ACC112 (cell line): ENCODE data around the gene CRISPLD2.

ENCODE experiments used
- H2AFZ ChIP-seq: fragments of 200-600 bp; sonication (generic); one replicate; pipeline ENCODE4 v1.6.0; 2017; ENCODE audit warnings: antibody characterized with exemption, low read length; ENCODE audit not compliant: unreplicated experiment
- H3K27ac ChIP-seq: fragments of 200-600 bp; sonication (generic); 2 replicates; pipeline ENCODE4 v1.5.1; 2014; ENCODE audit warnings: low read depth, mild to moderate bottlenecking, antibody characterized with exemption, low read length, moderate library complexity
- H3K27me3 ChIP-seq: fragments of 200-600 bp; sonication (generic); 2 replicates; pipeline ENCODE4 v1.6.1; 2014; ENCODE audit warnings: mild to moderate bottlenecking, antibody characterized with exemption, low read length, moderate library complexity, mixed read lengths; ENCODE audit not compliant: insufficient read depth
- H3K36me3 ChIP-seq: fragments of 200-600 bp; sonication (generic); 2 replicates; pipeline ENCODE4 v1.6.1; 2016; ENCODE audit warnings: mild to moderate bottlenecking, antibody characterized with exemption, low read length, moderate library complexity, mixed read lengths; ENCODE audit not compliant: insufficient read depth
- H3K4me1 ChIP-seq: fragments of 200-600 bp; sonication (generic); one replicate; pipeline ENCODE4 v1.6.1; 2016; ENCODE audit warnings: low read length, mixed read lengths; ENCODE audit not compliant: insufficient read depth, unreplicated experiment, control insufficient read depth
- H3K4me3 ChIP-seq: fragments of 200-600 bp; sonication (generic); 2 replicates; pipeline ENCODE4 v1.5.1; 2014; ENCODE audit warnings: mild to moderate bottlenecking, low read depth, low read length
- H3K79me2 ChIP-seq: fragments of 200-600 bp; sonication (generic); one replicate; pipeline ENCODE4 v1.6.0; 2016; ENCODE audit warnings: low read length; ENCODE audit not compliant: control insufficient read depth, unreplicated experiment, insufficient read depth

CRISPLD2 gene

DNA sequence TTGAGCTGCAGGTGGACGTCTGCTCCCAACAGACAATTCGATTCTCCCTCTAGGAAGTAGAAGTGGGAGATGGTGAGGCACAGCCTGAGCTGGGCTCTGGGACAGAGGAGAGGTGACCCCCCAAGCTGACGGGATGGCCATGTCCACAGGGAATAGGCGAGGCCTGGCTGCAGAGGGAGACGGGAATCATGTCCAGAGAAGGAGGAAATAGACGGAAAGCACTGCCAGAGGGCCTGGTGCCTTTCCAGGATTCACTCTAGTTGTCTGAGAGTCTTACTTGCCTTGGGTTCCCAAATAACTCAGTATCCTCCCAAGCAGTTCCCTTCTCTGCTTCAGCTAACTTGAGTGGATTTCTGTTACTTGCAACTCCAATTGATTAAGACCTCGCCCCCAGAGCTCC lies 4.3 kb upstream of the CRISPLD2 start:
- peaks cover 6% of the 10 kb centered on the region for H3K79me2 ChIP-seq
- no peaks in the 10 kb centered on the region for H3K27me3 ChIP-seq
- H3K36me3 ChIP-seq: no peaks in the 10 kb centered on the region
- H3K27ac ChIP-seq: no peak overlapping the region
- H3K4me3 ChIP-seq: no peak overlapping the region
- H3K4me1 ChIP-seq: peaks cover 11% of the 10 kb centered on the region
- H2AFZ ChIP-seq: no peak overlapping the region

DNA sequence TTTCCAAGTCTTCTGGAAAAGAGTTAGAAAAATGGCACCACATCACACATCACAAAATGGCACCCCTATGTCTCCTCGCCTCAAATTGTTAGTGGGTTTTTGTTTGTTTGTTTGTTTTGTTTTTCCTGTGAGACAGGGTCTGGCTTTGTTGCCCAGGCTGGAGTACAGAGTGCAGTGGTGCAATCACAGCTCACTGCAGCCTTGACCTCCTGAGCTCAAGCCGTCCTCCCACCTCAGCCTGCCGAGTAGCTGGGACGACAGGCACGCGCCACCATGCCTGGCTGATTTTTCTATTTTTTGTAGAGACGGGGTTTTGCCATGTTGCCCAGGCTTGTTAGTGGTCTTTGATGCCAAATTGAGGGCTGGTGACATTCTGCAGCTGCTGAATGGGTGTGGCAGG lies 3.8 kb upstream of the CRISPLD2 start:
- H3K27me3 ChIP-seq: no peaks in the 10 kb centered on the region
- H3K27ac ChIP-seq: no peak overlapping the region
- H3K36me3 ChIP-seq: no peaks in the 10 kb centered on the region
- H3K79me2 ChIP-seq: peaks cover 11% of the 10 kb centered on the region
- no peak overlapping the region for H3K4me3 ChIP-seq
- H2AFZ ChIP-seq: no peak overlapping the region
- H3K4me1 ChIP-seq: peaks cover 7% of the 10 kb centered on the region

DNA sequence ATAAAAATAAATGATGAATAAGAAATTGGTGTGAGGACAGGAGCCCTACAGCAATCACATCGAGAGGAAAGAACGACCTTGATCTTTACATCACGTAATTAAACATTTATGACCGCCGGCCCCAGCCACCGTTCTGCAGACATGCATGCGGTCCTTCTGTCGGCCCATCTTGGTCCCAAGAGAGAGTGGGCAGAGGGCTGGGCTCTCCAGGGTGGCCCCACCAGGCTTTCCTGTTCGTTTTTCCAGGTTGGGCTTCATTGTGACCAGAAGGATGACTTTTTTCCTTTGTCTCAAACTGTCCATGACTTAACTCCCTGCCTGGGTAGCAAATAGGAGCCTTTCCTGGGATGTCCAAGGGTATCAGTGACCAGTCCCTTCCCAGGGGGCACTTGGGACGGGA lies 3.3 kb upstream of the CRISPLD2 start:
- Histone ChIP-seq H3K79me2 (peaks cover 16% of the 10 kb centered on the region), H3K4me3 (no peak overlapping the region), H3K4me1 (peaks cover 7% of the 10 kb centered on the region), H3K27me3 (no peaks in the 10 kb centered on the region), H3K27ac (no peak overlapping the region), H3K36me3 (no peaks in the 10 kb centered on the region), H2AFZ (no peak overlapping the region)

DNA sequence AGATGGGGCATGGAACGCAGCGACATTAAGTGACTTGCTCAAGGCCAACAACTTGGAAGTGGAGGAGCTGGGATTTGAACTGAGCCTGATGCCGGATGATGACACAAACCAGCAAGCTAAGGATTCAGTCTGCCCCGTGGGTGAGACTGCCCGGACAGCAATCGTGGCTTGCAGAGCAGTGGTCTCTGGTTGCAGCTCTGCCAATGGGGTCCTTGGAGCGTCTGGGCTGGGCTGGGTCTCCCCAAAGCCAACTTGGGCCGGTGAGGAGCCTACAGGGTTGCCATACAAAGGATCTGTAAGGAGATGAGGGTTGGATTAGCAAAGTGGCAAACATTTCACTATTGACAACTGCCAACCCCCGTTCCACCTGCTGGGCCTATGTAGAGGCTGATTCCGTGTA lies 2.6 kb upstream of the CRISPLD2 start:
- Histone ChIP-seq H3K27me3 (no peaks in the 10 kb centered on the region), H2AFZ (no peak overlapping the region), H3K27ac (no peak overlapping the region), H3K4me3 (no peak overlapping the region), H3K36me3 (no peaks in the 10 kb centered on the region), H3K4me1 (peaks cover 13% of the 10 kb centered on the region), H3K79me2 (peaks cover 23% of the 10 kb centered on the region)

DNA sequence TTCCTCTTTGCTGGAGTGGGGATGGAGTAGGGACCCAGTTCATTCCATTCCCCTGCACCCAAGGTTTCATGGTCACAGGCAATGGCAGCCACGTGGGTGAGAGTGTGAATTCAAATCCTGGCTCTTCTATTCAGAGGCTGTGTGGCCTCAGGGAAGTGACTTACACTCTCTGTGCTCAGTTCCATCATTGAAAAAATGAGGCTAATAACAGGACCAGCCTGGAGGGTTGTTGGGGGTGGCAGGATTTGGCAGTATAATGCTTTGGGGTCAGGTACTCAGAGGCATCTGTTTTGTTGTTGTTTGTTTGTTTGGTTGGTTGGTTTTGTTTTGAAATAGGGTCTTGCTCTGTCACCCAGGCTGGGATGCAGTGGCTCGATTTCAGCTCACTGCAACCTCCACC lies 2.2 kb upstream of the CRISPLD2 start:
- no peaks in the 10 kb centered on the region for H3K27me3 ChIP-seq
- no peak overlapping the region for H3K27ac ChIP-seq
- H3K4me3 ChIP-seq: no peak overlapping the region
- H3K36me3 ChIP-seq: no peaks in the 10 kb centered on the region
- peaks cover 16% of the 10 kb centered on the region for H3K4me1 ChIP-seq
- H3K79me2 ChIP-seq: peaks cover 27% of the 10 kb centered on the region
- H2AFZ ChIP-seq: no peak overlapping the region

DNA sequence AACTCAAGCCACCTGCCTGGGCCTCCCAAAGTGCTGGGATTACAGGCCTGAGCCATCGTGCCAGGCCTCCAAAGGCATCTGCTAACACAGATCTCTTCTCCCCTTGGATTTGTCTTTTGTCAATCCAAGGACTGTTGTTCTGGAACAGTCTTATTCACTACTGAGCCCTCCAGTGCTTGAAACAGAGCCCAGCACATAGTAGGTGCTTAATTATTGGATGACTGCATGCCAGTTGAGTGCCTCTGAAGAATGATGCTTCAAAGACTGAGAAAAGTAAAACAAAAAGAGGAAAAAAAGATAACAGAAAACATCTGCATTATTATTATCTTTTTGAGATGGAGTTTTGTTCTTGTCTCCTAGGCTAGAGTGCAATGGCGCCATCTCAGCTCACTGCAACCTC lies 1.7 kb upstream of the CRISPLD2 start:
- H3K4me1 ChIP-seq: peaks cover 19% of the 10 kb centered on the region
- 0 out of 2 replicates have a peak, but pooled peaks cover 2% of the 10 kb centered on the region for H3K36me3 ChIP-seq
- peaks cover 32% of the 10 kb centered on the region for H3K79me2 ChIP-seq
- no peak overlapping the region for H2AFZ ChIP-seq
- no peak overlapping the region for H3K27ac ChIP-seq
- H3K27me3 ChIP-seq: no peaks in the 10 kb centered on the region
- H3K4me3 ChIP-seq: no peak overlapping the region

DNA sequence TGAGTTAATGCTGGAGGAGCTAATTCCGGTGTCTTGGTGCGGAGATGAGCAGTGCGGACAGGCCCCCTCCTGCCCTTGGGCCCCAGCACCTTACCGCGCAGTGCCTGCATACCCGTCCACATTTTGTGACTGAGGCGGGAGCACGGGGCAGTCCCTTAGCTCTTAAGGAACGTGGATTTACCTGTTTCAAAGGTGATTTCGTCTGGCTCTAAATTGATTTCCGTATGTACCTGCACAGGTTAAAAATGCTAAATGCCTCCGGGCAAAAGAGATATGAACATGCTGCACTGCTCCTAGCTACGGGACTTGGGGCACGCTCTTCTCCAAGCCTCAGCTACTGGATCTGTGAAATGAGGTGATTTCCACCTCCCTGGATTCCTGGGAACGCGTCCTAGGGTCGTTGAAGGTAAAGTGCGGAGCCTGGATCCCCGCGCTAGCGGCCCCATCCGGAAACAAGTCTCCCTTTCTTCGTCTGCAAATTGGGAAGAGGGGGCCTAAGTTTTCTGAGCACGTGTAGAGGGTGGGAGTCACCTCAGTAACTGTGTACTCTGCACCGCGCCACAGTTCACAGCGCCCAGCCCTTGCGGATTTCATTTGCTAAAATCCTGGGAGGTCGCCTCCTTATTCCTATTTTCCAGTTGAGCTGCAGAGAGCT lies 669 bp upstream of the CRISPLD2 start:
- 0 out of 2 replicates have a peak, but pooled peaks cover 3% of the 10 kb centered on the region for H3K36me3 ChIP-seq
- H3K27me3 ChIP-seq: no peaks in the 10 kb centered on the region
- H3K4me3 ChIP-seq: peak overlapping the region; percentile 33; the same call in 1 of the 2 replicates
- H3K27ac ChIP-seq: no peak overlapping the region
- H2AFZ ChIP-seq: no peak overlapping the region
- peaks cover 39% of the 10 kb centered on the region for H3K79me2 ChIP-seq
- peaks cover 28% of the 10 kb centered on the region for H3K4me1 ChIP-seq

DNA sequence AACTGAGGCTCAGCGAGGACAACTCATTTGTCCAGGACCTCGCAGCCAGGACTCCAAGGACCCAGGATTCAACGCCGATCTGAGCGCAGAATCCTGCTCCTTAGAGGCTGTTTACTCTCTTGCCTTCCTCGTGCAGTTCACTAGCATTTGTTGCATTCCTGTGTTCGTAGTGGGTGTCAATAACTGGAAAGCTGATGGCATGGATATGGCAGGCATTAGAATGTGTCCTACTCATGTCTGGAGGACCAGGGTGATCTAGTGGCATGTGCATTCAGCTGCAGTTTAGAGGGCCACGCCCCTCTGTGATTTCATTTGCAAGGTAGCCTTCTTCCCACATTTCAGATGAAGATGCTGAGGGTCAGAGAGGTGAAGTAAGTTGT lies 510 bp downstream of the CRISPLD2 start:
- H3K79me2 ChIP-seq: peaks cover 45% of the 10 kb centered on the region
- peaks cover 31% of the 10 kb centered on the region for H3K4me1 ChIP-seq
- H2AFZ ChIP-seq: no peak overlapping the region
- H3K27ac ChIP-seq: peak overlapping the region; percentile 1; the same call in 1 of the 2 replicates
- no peaks in the 10 kb centered on the region for H3K27me3 ChIP-seq
- H3K4me3 ChIP-seq: peak overlapping the region; percentile 84
- 0 out of 2 replicates have a peak, but pooled peaks cover 3% of the 10 kb centered on the region for H3K36me3 ChIP-seq

DNA sequence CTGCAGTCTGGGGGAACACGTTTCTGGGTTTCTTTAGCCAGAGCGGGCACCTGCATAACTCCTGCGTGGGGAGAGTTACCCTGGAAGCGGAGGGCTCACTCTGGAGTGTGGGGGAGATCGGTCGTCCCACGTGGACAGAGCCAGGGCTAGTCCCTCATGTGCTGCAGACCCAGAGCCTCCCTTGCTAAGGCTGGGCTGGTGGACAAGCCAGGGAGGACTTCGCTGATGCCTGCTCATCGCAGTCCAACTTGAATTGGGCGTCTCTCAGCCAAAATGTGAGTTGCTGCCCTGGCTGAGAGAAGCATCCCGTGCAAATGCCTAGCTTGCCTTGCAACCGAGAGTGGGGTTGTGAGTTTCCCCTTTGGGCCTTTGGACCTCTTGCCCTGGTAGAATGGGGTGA lies 986 bp downstream of the CRISPLD2 start:
- peaks cover 31% of the 10 kb centered on the region for H3K4me1 ChIP-seq
- peaks cover 45% of the 10 kb centered on the region for H3K79me2 ChIP-seq
- H3K27ac ChIP-seq: 0 out of 2 replicates have a peak overlapping the region, but pooled peaks have one; percentile 1
- H3K27me3 ChIP-seq: no peaks in the 10 kb centered on the region
- peak overlapping the region; percentile 84 for H3K4me3 ChIP-seq
- no peak overlapping the region for H2AFZ ChIP-seq
- H3K36me3 ChIP-seq: 0 out of 2 replicates have a peak, but pooled peaks cover 3% of the 10 kb centered on the region

DNA sequence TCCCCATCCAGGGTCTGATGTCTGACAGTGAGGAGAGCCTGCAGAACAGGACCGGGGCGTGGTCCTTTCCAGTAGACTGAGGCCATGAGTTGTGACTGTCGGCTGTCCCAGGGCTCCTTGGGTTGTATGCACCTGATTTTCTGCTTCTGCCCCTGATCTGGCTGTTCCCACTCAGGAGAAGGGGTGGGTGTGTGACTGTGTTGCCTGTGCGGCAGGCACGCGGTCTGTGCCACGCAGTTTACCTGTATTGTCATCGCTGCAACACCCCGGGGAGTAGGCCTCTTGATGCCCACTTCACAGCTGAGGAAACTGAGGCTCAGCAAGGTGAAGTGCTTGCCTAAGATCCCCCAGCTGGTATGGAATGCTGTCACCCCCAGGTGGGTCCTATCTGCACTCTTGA lies 1.4 kb downstream of the CRISPLD2 start:
- H3K27me3 ChIP-seq: no peaks in the 10 kb centered on the region
- peaks cover 36% of the 10 kb centered on the region for H3K4me1 ChIP-seq
- H2AFZ ChIP-seq: no peak overlapping the region
- 0 out of 2 replicates have a peak, but pooled peaks cover 3% of the 10 kb centered on the region for H3K36me3 ChIP-seq
- no peak overlapping the region for H3K27ac ChIP-seq
- H3K4me3 ChIP-seq: peak overlapping the region; percentile 84
- H3K79me2 ChIP-seq: peaks cover 45% of the 10 kb centered on the region
